HG02970 (cell line): Measurements from ENCODE around the gene NET1.
"Not testable (repeated sequence)": the region's sequence is repeated elsewhere in the genome, so short reads cannot be mapped to it uniquely, and the experiment has no call there.

ENCODE experiments used
- ATAC-seq: cut with Tn5 transposase; IDR thresholded peaks from one replicate; pipeline ENCODE4 v1.9.1; 2021; ENCODE audit warnings: mild to moderate bottlenecking, moderate library complexity, moderate number of reproducible peaks; ENCODE audit not compliant: unreplicated experiment, low FRiP score

NET1 gene

GRCh38 chr10:5412277-5412941 lies at the start of gene NET1:
Gene NET1 (plus strand): TSS chr10:5412557. CDS start chr10:5412693, 136 bp downstream.
- peak; percentile 96 for ATAC-seq

GRCh38 chr10:5362873-5363272 lies 49.5 kb upstream of the NET1 start:
- no peak for ATAC-seq

- ATAC-seq = no peak
These were observed 48.0 kb upstream of the NET1 start for GRCh38 chr10:5364374-5364773.

- no peak for ATAC-seq
These were observed 47.4 kb upstream of the NET1 start, which contains the start of gene UCN3 for GRCh38 chr10:5364890-5365338. Gene UCN3 (plus strand): TSS chr10:5364966. CDS start chr10:5373721, 8,755 bp downstream.

- ATAC-seq = no peak
These were observed 46.4 kb upstream of the NET1 start for GRCh38 chr10:5365928-5366327.

- no peak for ATAC-seq
These were observed 42.8 kb upstream of the NET1 start for GRCh38 chr10:5369362-5370158.

- ATAC-seq = no peak
These were observed 41.6 kb upstream of the NET1 start for GRCh38 chr10:5370493-5371352.

GRCh38 chr10:5373307-5373706 lies 39.0 kb upstream of the NET1 start:
- ATAC-seq = no peak

GRCh38 chr10:5373891-5374611 lies 38.3 kb upstream of the NET1 start:
- no peak for ATAC-seq

- ATAC-seq = no peak
These were observed 35.9 kb upstream of the NET1 start for GRCh38 chr10:5376450-5376849.

GRCh38 chr10:5379202-5379601 lies 33.2 kb upstream of the NET1 start:
- not testable (repeated sequence) for ATAC-seq

GRCh38 chr10:5380395-5380794 lies 32.0 kb upstream of the NET1 start:
- ATAC-seq = not testable (repeated sequence)

GRCh38 chr10:5381187-5381586 lies 31.2 kb upstream of the NET1 start:
- ATAC-seq = no peak

GRCh38 chr10:5385224-5385623 lies 27.1 kb upstream of the NET1 start:
- ATAC-seq = no peak

GRCh38 chr10:5387169-5387568 lies 25.2 kb upstream of the NET1 start:
- ATAC-seq = no peak

- no peak for ATAC-seq
These were observed 21.7 kb upstream of the NET1 start for GRCh38 chr10:5390607-5391205.

- no peak for ATAC-seq
These were observed 20.6 kb upstream of the NET1 start for GRCh38 chr10:5391790-5392189.

- no peak for ATAC-seq
These were observed 18.8 kb upstream of the NET1 start for GRCh38 chr10:5393529-5393928.

- ATAC-seq = no peak
These were observed 17.2 kb upstream of the NET1 start for GRCh38 chr10:5395168-5395567.
